ENCODE measurements around the gene SLC2A11. TPM values are rescaled to one million over a fixed set of nuclear protein-coding genes. Genes with fewer than 3 reads are reported as not detected.

Gene SLC2A11
- total RNA-seq, 1 donor from 2014 or later, result 22.6 TPM

GRCh38 chr22:23835484-23836144 is 22.1 kb upstream of the SLC2A11 start:
- Mint-ChIP-seq H3K9me3 (ENCODE audit: unreplicated experiment) (no peaks in the 10 kb centered on the region), H3K27me3 (ENCODE audit: unreplicated experiment) (no peaks in the 10 kb centered on the region), H3K4me1 (ENCODE audit: unreplicated experiment) (peaks cover 24% of the 10 kb centered on the region), H3K4me3 (ENCODE audit: unreplicated experiment) (no peak overlapping the region), H3K27ac (ENCODE audit: unreplicated experiment) (no peak overlapping the region), H3K36me3 (ENCODE audit: unreplicated experiment) (peaks cover 12% of the 10 kb centered on the region)
- TF ChIP-seq, protein P1, sequence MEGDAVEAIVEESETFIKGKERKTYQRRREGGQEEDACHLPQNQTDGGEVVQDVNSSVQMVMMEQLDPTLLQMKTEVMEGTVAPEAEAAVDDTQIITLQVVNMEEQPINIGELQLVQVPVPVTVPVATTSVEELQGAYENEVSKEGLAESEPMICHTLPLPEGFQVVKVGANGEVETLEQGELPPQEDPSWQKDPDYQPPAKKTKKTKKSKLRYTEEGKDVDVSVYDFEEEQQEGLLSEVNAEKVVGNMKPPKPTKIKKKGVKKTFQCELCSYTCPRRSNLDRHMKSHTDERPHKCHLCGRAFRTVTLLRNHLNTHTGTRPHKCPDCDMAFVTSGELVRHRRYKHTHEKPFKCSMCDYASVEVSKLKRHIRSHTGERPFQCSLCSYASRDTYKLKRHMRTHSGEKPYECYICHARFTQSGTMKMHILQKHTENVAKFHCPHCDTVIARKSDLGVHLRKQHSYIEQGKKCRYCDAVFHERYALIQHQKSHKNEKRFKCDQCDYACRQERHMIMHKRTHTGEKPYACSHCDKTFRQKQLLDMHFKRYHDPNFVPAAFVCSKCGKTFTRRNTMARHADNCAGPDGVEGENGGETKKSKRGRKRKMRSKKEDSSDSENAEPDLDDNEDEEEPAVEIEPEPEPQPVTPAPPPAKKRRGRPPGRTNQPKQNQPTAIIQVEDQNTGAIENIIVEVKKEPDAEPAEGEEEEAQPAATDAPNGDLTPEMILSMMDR (IDR thresholded peaks at IDR 0.05), result no peak
- DNase-seq (ENCODE audit: extremely low spot score, unreplicated experiment), result no peak

- DNase-seq (ENCODE audit: extremely low spot score, unreplicated experiment), result no peak
- no peaks in the 10 kb centered on the region for H3K9me3 Mint-ChIP-seq (ENCODE audit: unreplicated experiment)
- H3K27ac Mint-ChIP-seq (ENCODE audit: unreplicated experiment), result no peak overlapping the region
- TF ChIP-seq, protein P1 (IDR thresholded peaks at IDR 0.05), result no peak
- peaks cover 20% of the 10 kb centered on the region for H3K4me1 Mint-ChIP-seq (ENCODE audit: unreplicated experiment)
- peaks cover 8% of the 10 kb centered on the region for H3K36me3 Mint-ChIP-seq (ENCODE audit: unreplicated experiment)
- no peaks in the 10 kb centered on the region for H3K27me3 Mint-ChIP-seq (ENCODE audit: unreplicated experiment)
- H3K4me3 Mint-ChIP-seq (ENCODE audit: unreplicated experiment), result no peak overlapping the region
These were observed 21.4 kb upstream of the SLC2A11 start for GRCh38 chr22:23836281-23836680.

DNA sequence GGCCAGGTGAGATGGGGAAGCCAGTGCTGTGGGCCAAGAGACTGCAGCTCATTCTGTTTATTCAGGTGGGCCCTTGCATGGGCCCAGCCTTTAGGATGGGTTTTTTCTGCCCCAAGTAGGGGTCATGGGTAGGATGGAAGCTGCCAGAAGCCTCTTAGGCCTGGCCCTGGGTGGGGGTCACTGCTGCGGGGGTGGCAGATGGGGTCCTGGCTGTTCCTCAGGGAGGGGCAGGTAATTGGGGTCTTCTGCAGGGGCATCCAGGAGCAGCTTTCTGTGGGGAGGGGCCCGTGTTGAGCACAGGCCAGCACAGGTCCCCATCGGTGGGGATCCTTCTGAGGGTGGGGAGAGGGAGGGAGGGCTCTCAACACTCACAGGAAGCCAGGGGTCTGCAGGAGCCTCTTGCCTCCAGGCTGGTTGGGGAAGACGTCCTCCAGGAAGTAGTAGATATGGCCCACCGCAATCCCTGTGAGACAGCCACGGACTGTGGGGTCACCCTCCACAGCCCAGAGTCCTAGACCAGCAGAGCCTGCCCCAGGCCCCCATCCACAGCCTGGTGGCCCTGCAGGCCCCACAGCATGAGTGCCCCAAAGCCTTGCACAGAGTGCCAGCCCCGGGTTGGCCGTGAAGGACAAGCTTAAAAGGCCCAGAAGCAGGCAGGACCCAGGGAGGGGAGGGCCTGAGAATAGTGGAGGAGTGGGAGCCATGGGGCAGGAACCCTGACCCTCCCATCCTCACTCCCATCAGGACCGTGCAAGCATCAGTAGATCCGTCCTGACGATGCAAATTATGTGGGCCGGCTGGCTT is 20.8 kb upstream of the SLC2A11 start:
- H3K4me3 Mint-ChIP-seq (ENCODE audit: unreplicated experiment), result no peak overlapping the region
- TF ChIP-seq, protein P1 (IDR thresholded peaks at IDR 0.05), result no peak
- H3K27ac Mint-ChIP-seq (ENCODE audit: unreplicated experiment), result no peak overlapping the region
- H3K9me3 Mint-ChIP-seq (ENCODE audit: unreplicated experiment), result no peaks in the 10 kb centered on the region
- peaks cover 7% of the 10 kb centered on the region for H3K36me3 Mint-ChIP-seq (ENCODE audit: unreplicated experiment)
- H3K4me1 Mint-ChIP-seq (ENCODE audit: unreplicated experiment), result peaks cover 20% of the 10 kb centered on the region
- H3K27me3 Mint-ChIP-seq (ENCODE audit: unreplicated experiment), result no peaks in the 10 kb centered on the region
- no peak for DNase-seq (ENCODE audit: extremely low spot score, unreplicated experiment)

DNA sequence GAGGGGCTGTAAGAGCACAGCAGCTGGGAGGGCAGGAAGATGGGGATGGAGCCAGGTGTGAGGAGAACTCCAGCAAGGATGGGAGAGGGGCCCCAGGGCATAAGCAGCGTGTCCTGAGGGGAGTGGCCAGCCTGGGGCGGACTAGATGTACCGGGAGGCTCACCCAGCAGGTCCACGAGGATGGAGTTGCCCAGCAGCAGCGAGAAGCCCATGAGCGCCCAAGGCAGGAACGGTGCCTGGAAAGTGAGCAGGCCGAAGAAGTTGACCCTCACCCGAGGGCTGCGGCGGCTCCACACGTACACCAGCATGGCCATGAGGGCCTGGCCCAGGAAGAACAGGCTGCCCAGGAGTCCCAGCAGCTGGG is 20.2 kb upstream of the SLC2A11 start:
- no peak for DNase-seq (ENCODE audit: extremely low spot score, unreplicated experiment)
- Mint-ChIP-seq H3K4me1 (ENCODE audit: unreplicated experiment) (peaks cover 20% of the 10 kb centered on the region), H3K4me3 (ENCODE audit: unreplicated experiment) (no peak overlapping the region), H3K27ac (ENCODE audit: unreplicated experiment) (no peak overlapping the region), H3K27me3 (ENCODE audit: unreplicated experiment) (no peaks in the 10 kb centered on the region), H3K9me3 (ENCODE audit: unreplicated experiment) (no peaks in the 10 kb centered on the region), H3K36me3 (ENCODE audit: unreplicated experiment) (peaks cover 7% of the 10 kb centered on the region)
- TF ChIP-seq, protein P1 (IDR thresholded peaks at IDR 0.05), result no peak
